Rectal smooth muscle tissue (tissue), 1 donor: Measurements from ENCODE around the gene RER1.

Experiments
- H3K27ac ChIP-seq: one replicate; pipeline ENCODE4 v1.7.0; 2013; ENCODE audit warnings: low read depth, low read length, inconsistent platforms
- H3K27me3 ChIP-seq: one replicate; pipeline ENCODE4 v1.7.0; 2013; ENCODE audit warnings: low read length; ENCODE audit not compliant: control insufficient read depth, insufficient read depth
- H3K36me3 ChIP-seq: one replicate; pipeline ENCODE4 v1.7.0; 2013; ENCODE audit warnings: low read length; ENCODE audit not compliant: control insufficient read depth, insufficient read depth
- H3K4me1 ChIP-seq: one replicate; pipeline ENCODE4 v1.7.0; 2013; ENCODE audit warnings: low read length; ENCODE audit not compliant: control insufficient read depth, insufficient read depth
- H3K4me3 ChIP-seq: one replicate; pipeline ENCODE4 v1.7.0; 2013; ENCODE audit warnings: low read length
- H3K9ac ChIP-seq: one replicate; pipeline ENCODE4 v1.7.0; 2013; ENCODE audit warnings: low read length

RER1 gene

GRCh38 chr1:2394220-2394619, 2.6 kb downstream of the RER1 start:
- H3K27ac ChIP-seq = no peak overlapping the region
- no peak overlapping the region for H3K4me3 ChIP-seq
- H3K27me3 ChIP-seq = no peaks in the 10 kb centered on the region
- peaks cover 10% of the 10 kb centered on the region for H3K4me1 ChIP-seq
- peaks cover 12% of the 10 kb centered on the region for H3K36me3 ChIP-seq
- H3K9ac ChIP-seq = no peak overlapping the region

DNA sequence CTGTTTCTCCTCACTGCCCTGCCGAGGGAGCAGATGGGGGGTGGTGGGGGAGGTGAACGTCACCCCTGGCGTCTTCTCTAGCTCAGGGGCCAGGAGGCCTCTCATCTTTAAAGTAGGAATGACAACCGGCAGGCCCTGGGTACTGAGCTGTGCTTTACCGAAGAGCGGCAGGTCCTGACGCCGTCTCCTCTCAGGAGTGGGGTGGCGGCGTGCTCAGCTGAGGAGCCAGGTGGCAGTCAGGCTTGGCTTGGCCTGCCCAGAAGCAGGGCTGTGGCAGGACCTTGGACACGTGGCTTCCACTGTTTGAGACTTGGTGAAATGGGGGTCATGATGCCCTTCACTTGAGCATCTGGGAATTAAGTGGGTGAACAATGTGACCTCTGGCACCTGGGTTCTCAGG, 3.1 kb downstream of the RER1 start:
- Histone ChIP-seq H3K36me3 (peaks cover 18% of the 10 kb centered on the region), H3K4me1 (peaks cover 10% of the 10 kb centered on the region), H3K27ac (no peak overlapping the region), H3K4me3 (no peak overlapping the region), H3K27me3 (no peaks in the 10 kb centered on the region), H3K9ac (no peak overlapping the region)

- H3K4me1 ChIP-seq = peaks cover 10% of the 10 kb centered on the region
- H3K36me3 ChIP-seq = peaks cover 20% of the 10 kb centered on the region
- H3K9ac ChIP-seq = no peak overlapping the region
- H3K4me3 ChIP-seq = no peak overlapping the region
- H3K27me3 ChIP-seq = no peaks in the 10 kb centered on the region
- no peak overlapping the region for H3K27ac ChIP-seq
Observed at GRCh38 chr1:2395245-2395644, 3.6 kb downstream of the RER1 start.

DNA sequence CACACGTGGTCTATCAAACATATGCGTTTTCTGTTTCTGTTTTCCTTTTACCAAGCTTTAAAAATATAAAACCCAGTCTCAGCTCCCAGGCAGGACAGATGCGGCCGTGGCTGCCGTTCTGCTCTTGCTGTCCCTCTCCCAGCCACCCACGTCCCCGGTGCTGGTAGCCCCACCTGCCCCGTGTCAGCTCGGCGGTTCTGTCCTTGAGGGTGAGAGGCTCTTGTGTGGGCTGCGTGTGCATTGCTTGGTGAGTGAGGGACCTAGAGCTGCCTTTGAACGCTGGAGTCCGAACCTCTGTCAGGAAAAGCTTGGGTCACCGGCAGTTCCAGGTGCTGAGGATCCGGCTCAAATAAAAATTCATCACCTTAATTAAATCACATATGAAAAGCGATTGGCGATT, 4.4 kb downstream of the RER1 start:
- Histone ChIP-seq H3K4me1 (peaks cover 8% of the 10 kb centered on the region), H3K9ac (no peak overlapping the region), H3K4me3 (no peak overlapping the region), H3K27ac (no peak overlapping the region), H3K36me3 (peaks cover 20% of the 10 kb centered on the region), H3K27me3 (no peaks in the 10 kb centered on the region)

GRCh38 chr1:2396476-2396875, 4.8 kb downstream of the RER1 start:
- no peak overlapping the region for H3K27ac ChIP-seq
- peaks cover 20% of the 10 kb centered on the region for H3K36me3 ChIP-seq

DNA sequence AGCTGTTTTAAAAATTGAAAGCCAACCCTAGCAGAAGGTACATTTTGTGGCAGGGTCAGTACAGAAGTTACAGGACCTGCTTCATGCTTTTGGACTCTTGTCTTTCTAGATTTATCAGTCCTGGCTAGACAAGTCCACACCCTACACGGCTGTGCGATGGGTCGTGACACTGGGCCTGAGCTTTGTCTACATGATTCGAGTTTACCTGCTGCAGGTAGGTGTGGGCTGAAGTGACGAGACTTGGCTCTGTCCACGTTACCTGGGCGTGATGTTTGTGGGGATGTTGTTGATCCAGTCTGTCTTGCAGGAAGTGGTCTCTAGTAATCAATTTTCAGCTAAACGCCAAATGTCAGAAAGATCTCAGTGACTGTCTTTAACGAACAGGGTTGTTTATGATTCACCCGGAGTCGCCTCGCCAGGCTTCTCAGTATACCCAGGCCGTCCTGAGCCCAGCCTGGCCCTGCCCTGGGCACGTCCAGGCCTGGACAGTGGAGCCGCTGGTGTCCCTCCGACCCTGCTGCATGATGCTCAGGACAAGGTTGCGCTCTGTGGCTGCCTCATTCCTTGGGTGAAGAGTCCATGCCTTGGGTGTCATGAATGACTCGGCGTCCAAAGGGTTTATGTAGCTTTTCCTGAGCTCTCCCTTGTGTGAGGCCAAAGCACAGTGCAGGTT, 5.5 kb downstream of the RER1 start:
- H3K36me3 ChIP-seq = peaks cover 25% of the 10 kb centered on the region

More at GRCh38 chr1:2396476-2396875, 4.8 kb downstream of the RER1 start:
- Histone ChIP-seq H3K9ac (no peak overlapping the region), H3K4me1 (peaks cover 8% of the 10 kb centered on the region), H3K4me3 (no peak overlapping the region), H3K27me3 (no peaks in the 10 kb centered on the region)

DNA sequence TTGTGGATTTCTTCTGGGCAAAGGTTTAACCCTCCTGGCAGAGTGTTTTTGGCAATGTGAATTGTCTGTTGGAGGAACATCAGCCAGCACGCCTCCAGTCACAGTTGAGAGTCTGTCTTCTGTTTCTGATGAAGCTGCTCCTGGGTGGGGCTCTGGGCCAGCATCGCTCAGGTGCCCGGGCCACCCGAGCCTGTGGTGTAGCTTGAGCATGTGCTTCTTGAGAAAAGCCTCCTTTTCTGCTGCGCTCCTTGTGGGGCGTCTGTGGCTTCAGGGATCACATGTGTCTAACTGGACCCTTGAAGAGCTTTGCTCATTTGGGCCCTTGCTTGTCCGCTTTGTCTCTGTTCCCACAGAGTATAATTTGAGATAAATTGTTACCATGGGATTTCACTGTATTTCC, 7.2 kb downstream of the RER1 start:
- peaks cover 32% of the 10 kb centered on the region for H3K36me3 ChIP-seq
- H3K9ac ChIP-seq = no peak overlapping the region
- H3K4me1 ChIP-seq = no peaks in the 10 kb centered on the region
- no peak overlapping the region for H3K4me3 ChIP-seq
- H3K27me3 ChIP-seq = no peaks in the 10 kb centered on the region
- H3K27ac ChIP-seq = no peak overlapping the region

More for the DNA sequence above, 5.5 kb downstream of the RER1 start:
- H3K27me3 ChIP-seq = no peaks in the 10 kb centered on the region
- no peak overlapping the region for H3K27ac ChIP-seq
- no peak overlapping the region for H3K9ac ChIP-seq
- H3K4me3 ChIP-seq = no peak overlapping the region
- peaks cover 8% of the 10 kb centered on the region for H3K4me1 ChIP-seq

DNA sequence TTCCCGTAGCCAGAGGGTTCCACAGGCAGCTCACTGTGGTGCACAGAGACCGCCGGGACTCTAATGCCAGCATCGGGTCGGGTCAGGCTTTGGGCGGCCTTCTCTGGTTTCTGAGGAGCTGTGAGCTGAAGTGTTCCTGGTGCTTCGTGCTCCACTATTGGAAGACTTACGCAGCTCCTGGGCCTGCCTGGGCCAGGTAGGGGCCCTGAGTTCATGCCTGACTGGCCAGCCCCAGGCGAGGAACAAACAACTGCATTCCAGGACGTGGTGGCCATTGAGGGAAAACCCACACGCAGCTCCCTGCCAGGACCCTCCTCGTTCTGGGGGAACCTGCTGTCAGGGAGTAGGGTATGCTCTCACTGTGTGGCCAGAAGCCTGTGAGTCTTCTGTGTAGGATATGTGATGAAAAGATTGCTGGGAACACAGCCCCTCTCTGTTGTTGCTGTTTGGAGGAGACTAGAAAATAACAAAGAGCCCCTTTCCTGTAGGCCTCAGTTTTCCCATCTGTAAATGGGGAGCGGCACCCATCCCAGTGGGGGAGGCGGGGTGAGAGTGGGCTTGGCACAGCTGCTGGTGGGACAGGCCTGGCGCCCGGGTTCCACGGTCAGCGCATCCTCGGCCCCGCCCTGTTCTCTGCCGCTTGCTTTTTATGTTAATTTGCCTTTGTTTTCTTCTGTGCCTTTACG, 8.4 kb downstream of the RER1 start:
- Histone ChIP-seq H3K36me3 (peaks cover 37% of the 10 kb centered on the region), H3K27me3 (no peaks in the 10 kb centered on the region), H3K27ac (no peak overlapping the region), H3K4me3 (no peak overlapping the region), H3K9ac (no peak overlapping the region), H3K4me1 (no peaks in the 10 kb centered on the region)

DNA sequence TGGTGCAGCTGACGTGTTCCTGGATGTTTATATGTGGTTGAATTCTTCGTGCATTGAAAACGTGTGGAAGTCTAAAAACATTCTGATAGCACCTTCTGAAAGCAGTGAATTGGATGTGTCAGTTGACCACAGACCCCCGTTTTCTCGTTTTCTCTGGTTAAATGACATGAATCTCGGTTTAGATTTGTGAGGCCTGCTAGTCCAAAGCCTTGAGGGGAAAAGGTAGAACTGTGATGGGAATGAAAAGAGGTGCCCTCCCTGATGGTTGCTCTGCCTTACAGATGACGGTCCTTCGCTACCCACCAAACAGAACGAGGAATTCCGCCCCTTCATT, 8.9 kb downstream of the RER1 start:
- Histone ChIP-seq H3K4me1 (no peaks in the 10 kb centered on the region), H3K27me3 (no peaks in the 10 kb centered on the region), H3K9ac (no peak overlapping the region), H3K4me3 (no peak overlapping the region), H3K27ac (no peak overlapping the region), H3K36me3 (peaks cover 41% of the 10 kb centered on the region)

DNA sequence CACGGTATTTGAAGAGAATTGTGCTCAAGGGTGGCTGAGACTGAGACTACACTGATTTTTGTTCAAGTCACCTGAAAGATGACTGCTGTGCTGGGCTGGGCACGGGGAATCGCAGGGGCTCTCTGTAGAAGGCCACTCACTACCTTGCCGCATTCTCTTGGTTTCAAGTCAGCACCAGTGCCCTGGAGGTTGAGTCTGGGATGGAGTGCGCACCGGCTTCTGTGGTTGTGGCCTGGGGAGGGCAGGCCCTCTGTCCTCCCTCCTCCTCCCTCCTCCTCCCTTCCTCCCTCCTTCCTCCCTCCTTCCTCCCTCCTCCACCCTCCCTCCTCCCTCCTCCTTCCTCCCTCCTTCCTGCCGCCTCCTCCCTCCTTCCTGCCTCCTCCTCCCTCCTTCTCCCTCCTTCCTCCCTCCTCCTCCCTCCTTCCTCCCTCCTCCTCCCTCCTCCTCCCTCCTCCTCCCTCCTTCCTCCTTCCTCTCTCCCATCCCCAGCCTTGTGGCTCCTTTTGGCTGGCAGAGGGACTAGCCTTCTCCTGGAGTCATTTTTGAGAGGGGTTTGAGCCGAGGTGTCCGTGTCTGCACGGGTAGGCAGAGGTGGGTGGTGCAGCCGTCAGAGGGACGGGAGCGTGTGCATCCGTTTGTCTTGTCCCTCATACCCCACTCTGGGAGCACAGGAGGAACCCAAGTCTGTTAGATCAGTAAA, 9.5 kb downstream of the RER1 start:
- H3K4me3 ChIP-seq = no peak overlapping the region
- no peaks in the 10 kb centered on the region for H3K27me3 ChIP-seq
- peaks cover 38% of the 10 kb centered on the region for H3K36me3 ChIP-seq
- no peak overlapping the region for H3K9ac ChIP-seq
- H3K4me1 ChIP-seq = no peaks in the 10 kb centered on the region
- no peak overlapping the region for H3K27ac ChIP-seq

DNA sequence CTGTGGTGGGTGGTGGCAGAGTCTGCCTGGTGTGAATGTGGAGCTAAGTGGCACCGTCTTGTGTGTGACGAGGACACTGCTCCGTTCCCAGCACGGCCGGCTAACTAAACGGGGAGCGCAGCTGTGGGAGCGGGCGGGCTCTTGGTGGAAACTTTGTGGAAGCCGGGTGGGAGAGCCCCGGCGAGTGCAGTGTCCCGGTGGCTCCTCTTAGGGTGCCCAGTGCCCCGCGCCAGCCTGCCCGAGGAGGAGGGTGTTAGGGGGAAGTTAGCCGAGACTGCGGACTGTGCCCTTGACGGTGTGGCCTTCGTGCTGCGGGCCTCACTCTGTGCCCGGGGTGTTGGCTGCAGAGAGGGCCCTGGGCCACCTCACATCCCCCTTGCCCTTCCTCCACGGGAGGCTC, 10.8 kb downstream of the RER1 start:
- Histone ChIP-seq H3K4me1 (no peaks in the 10 kb centered on the region), H3K27ac (no peak overlapping the region), H3K27me3 (no peaks in the 10 kb centered on the region), H3K36me3 (peaks cover 43% of the 10 kb centered on the region), H3K4me3 (no peak overlapping the region), H3K9ac (no peak overlapping the region)

- Histone ChIP-seq H3K9ac (no peak overlapping the region), H3K4me1 (no peaks in the 10 kb centered on the region), H3K27ac (no peak overlapping the region), H3K27me3 (no peaks in the 10 kb centered on the region), H3K36me3 (peaks cover 43% of the 10 kb centered on the region), H3K4me3 (no peak overlapping the region)
Observed at GRCh38 chr1:2403273-2403672, 11.6 kb downstream of the RER1 start.
